Endothelial cell of umbilical vein (primary cell): Measurements from ENCODE around the gene ADAM10. TPM values are rescaled to one million over a fixed set of nuclear protein-coding genes. Genes with fewer than 3 reads are reported as not detected.

Experiments used
- BruUV-seq: library from RNA; stranded (reverse); fragments of 400-500 nt; replicated peaks from 2 replicates; lab custom pipeline; 2021; lab: Mats Ljungman, UMichigan
- CTCF ChIA-PET: fragments of 300-600, 350-600 bp; sonication (Branson Sonifier 250); formaldehyde crosslinking; loops from one replicate; lab custom pipeline; 2021; ENCODE audit warnings: antibody characterized with exemption, inconsistent platforms; lab: Charles Lee
- POLR2A ChIA-PET: fragments of 300-600, 350-600 bp; sonication (Branson Sonifier 250); formaldehyde crosslinking; loops from one replicate; lab custom pipeline; 2021; ENCODE audit warnings: antibody characterized with exemption, inconsistent platforms; lab: Charles Lee
- DNase-seq: peaks from one replicate; pipeline ENCODE4 v3.0.0-alpha.2; 2011; ENCODE audit warnings: low read depth, low spot score
- FAIRE-seq: peaks from 2 replicates; lab custom pipeline; 2011; peaks lifted over from hg19 to GRCh38; lab: Jason Lieb, UNC
- H2AFZ ChIP-seq: 2 replicates; pipeline ENCODE4 v1.6.0; 2012; ENCODE audit warnings: low read depth, low read length, control low read depth, inconsistent platforms
- H3K27ac ChIP-seq: 2 replicates; pipeline ENCODE4 v1.5.1; 2011; ENCODE audit warnings: low read depth, mild to moderate bottlenecking, control low read depth, low read length, moderate library complexity; ENCODE audit not compliant: insufficient read depth
- H3K27me3 ChIP-seq, 2 experiments: 2 replicates each; pipeline versions ENCODE4 v1.6.0 to v1.6.1; 2011; ENCODE audit warnings: low read length in 2 of 2, mixed read lengths in 1 of 2; ENCODE audit not compliant: control insufficient read depth in 2 of 2, insufficient read depth in 2 of 2
- H3K36me3 ChIP-seq, 2 experiments: 2 replicates in 1 of 2; 3 replicates in 1 of 2; pipeline ENCODE4 v1.5.1; 2011; ENCODE audit warnings: low read length in 2 of 2, mild to moderate bottlenecking in 1 of 2, moderate library complexity in 1 of 2; ENCODE audit not compliant: control insufficient read depth in 2 of 2, insufficient read depth in 2 of 2; ENCODE audit errors: extremely low read depth in 1 of 2
- H3K4me1 ChIP-seq: 3 replicates; pipeline ENCODE4 v1.5.1; 2011; ENCODE audit warnings: mild to moderate bottlenecking, low read length; ENCODE audit not compliant: control insufficient read depth, insufficient read depth; ENCODE audit errors: extremely low read depth
- H3K4me2 ChIP-seq: 2 replicates; pipeline ENCODE4 v1.6.1; 2011; ENCODE audit warnings: low read length, control low read depth, mixed read lengths; ENCODE audit not compliant: insufficient read depth
- H3K4me3 ChIP-seq, 3 experiments: fragments of 200-600 bp in 1 of 3; sonication (generic), shearing (Covaris generic) in 1 of 3; replicated peaks in 1 of 3; 2 replicates each; pipeline ENCODE4 v1.5.1; 2011 to 2016; ENCODE audit warnings: control low read depth in 3 of 3, low read length in 3 of 3, mild to moderate bottlenecking in 2 of 3, inconsistent platforms in 1 of 3, low read depth in 1 of 3, moderate library complexity in 1 of 3; ENCODE audit not compliant: insufficient read depth in 1 of 3
- H3K79me2 ChIP-seq: 2 replicates; pipeline ENCODE4 v1.6.0; 2012; ENCODE audit warnings: low read length, inconsistent platforms; ENCODE audit not compliant: control insufficient read depth, insufficient read depth
- H3K9ac ChIP-seq: replicated peaks from 2 replicates; pipeline ENCODE3; 2011; ENCODE audit warnings: low read length, control low read depth; ENCODE audit not compliant: insufficient read depth; ENCODE audit errors: extremely low read depth
- H3K9me1 ChIP-seq: replicated peaks from 3 replicates; pipeline ENCODE4 v1.6.0; 2011; ENCODE audit warnings: mild to moderate bottlenecking, low read length; ENCODE audit not compliant: control insufficient read depth, insufficient read depth; ENCODE audit errors: extremely low read depth
- H3K9me3 ChIP-seq: replicated peaks from 2 replicates; pipeline ENCODE4 v1.5.1; 2012; ENCODE audit warnings: low read length, inconsistent platforms; ENCODE audit not compliant: control insufficient read depth, insufficient read depth
- H4K20me1 ChIP-seq: replicated peaks from 2 replicates; pipeline ENCODE3; 2011; ENCODE audit warnings: mild to moderate bottlenecking, low read length; ENCODE audit not compliant: control insufficient read depth, insufficient read depth; ENCODE audit errors: extremely low read depth
- EZH2 ChIP-seq: IDR thresholded peaks from 2 replicates; pipeline ENCODE4 v1.6.1; 2012; ENCODE audit warnings: borderline replicate concordance, low read depth, mild to moderate bottlenecking, moderate library complexity, low read length, inconsistent platforms; ENCODE audit not compliant: severe bottlenecking
- FOS ChIP-seq: IDR thresholded peaks from 2 replicates; pipeline ENCODE4 v1.6.1; 2011; ENCODE audit warnings: mild to moderate bottlenecking, low read length, moderate library complexity, borderline replicate concordance; ENCODE audit not compliant: insufficient read depth
- GATA2 ChIP-seq: IDR thresholded peaks from 2 replicates; pipeline ENCODE4 v1.7.0; 2011; ENCODE audit warnings: low read depth, mild to moderate bottlenecking, moderate library complexity, mixed read lengths, low read length; ENCODE audit not compliant: insufficient read length, insufficient read depth
- JUN ChIP-seq: IDR thresholded peaks from 2 replicates; pipeline ENCODE4 v1.6.1; 2011; ENCODE audit warnings: borderline replicate concordance, low read depth; ENCODE audit not compliant: insufficient read length, insufficient read depth
- MYC ChIP-seq: IDR thresholded peaks from one replicate; pipeline ENCODE4 v1.6.1; 2011; ENCODE audit warnings: mild to moderate bottlenecking, low read depth, low read length
- POLR2A ChIP-seq: IDR thresholded peaks from 2 replicates; pipeline ENCODE4 v1.6.1; 2012; ENCODE audit warnings: low read depth, mild to moderate bottlenecking, control low read depth, low read length
- POLR2AphosphoS5 ChIP-seq: IDR thresholded peaks from 2 replicates; pipeline ENCODE4 v1.6.1; 2012; ENCODE audit warnings: low read depth, mild to moderate bottlenecking, control low read depth, low read length, moderate library complexity; ENCODE audit not compliant: insufficient read depth
- dilution Hi-C: fragments of 300-500 bp; cut with MboI; formaldehyde crosslinking; loops from one replicate; pipeline ENCODE4 v1.15.0; 2019; ENCODE audit warnings: low sequenced_read_pairs; ENCODE audit not compliant: extremely low pct_ligation_motif_present
- intact Hi-C: fragments of 100-400 bp; cut with micrococcal nuclease; formaldehyde crosslinking; loops from one replicate; pipeline ENCODE4 v1.10.0; 2022
- polyA plus RNA-seq, 4 experiments: library from polyadenylated mRNA; depleted of rRNA in 3 of 4; stranded (reverse) in 3 of 4; unstranded in 1 of 4; fragments of >200 nt; gene quantifications; 2 replicates each; pipeline versions ENCODE4 v1.2.1 to v1.2.3, GENCODE V29; 2011 to 2012; ENCODE audit warnings: missing spikeins in 1 of 4
- total RNA-seq: library from RNA; stranded (reverse); gene quantifications from 2 replicates; pipeline ENCODE4 v1.2.3, GENCODE V29; 2021
- TF ChIP-seq, protein P1 (sequence below): IDR thresholded peaks from 2 replicates; pipeline ENCODE4 v1.6.1; 2011; ENCODE audit not compliant: insufficient read depth, insufficient read length
- TF ChIP-seq, protein P2 (sequence below), 2 donors: IDR thresholded peaks; 1 replicate in 1 of 2; 2 replicates in 1 of 2; pipeline ENCODE4 v1.5.1; 2011; ENCODE audit warnings: low read length in 2 of 2, mild to moderate bottlenecking in 2 of 2, moderate library complexity in 2 of 2, control low read depth in 1 of 2, inconsistent platforms in 1 of 2, low read depth in 1 of 2; ENCODE audit not compliant: insufficient read depth in 1 of 2; ENCODE audit errors: extremely low read depth in 1 of 2

The ADAM10 gene
- total and polyA plus RNA-seq, 2 donors (not counting 3 experiments of a cell fraction or from before 2014, with no cell fraction given) = 91.3 to 203 TPM

DNA sequence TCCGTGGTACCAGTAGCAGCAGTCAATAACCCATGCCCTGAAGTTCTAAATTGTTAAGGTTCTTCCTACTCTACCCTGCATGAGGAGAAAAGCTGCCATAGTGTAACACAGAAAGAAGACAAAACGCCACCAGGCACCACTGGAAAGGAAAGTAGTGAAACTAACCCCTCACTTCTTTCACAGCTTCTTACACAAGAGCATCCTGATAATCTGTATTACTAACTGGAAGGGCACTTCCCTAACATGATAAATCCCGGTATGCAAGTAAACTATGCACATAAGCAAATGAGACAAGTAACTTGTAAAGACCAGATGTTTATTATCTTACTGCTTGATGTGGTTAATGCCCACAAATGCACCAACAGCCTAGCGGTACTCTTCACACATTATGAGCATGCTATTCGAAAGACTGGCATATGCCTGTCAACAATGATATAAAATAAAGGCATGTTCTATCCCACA lies 141.3 kb downstream of the ADAM10 start:
- CTCF ChIA-PET = no interaction called here
- H3K4me2 ChIP-seq = no peak overlapping the region
- no TSS peak for BruUV-seq
- H3K79me2 ChIP-seq = peaks cover 4% of the 10 kb centered on the region
- no peaks in the 10 kb centered on the region for H3K27me3 ChIP-seq
- peaks cover 4% of the 10 kb centered on the region in 2 experiments for H3K36me3 ChIP-seq
- intact Hi-C loops (no loop called here), dilution Hi-C loops (no loop called here)
- DNase-seq (no peak), FAIRE-seq (no peak)
- no peak overlapping the region for H3K27ac ChIP-seq
- no peak overlapping the region for H2AFZ ChIP-seq
- H3K9ac ChIP-seq = no peak overlapping the region
- no peaks in the 10 kb centered on the region for H3K9me1 ChIP-seq
- H3K9me3 ChIP-seq = no peaks in the 10 kb centered on the region
- POLR2A ChIA-PET = no interaction called here
- TF ChIP-seq JUN = no peak
- TF ChIP-seq GATA2 = no peak
- no peak for TF ChIP-seq EZH2
- no peak for TF ChIP-seq MYC
- TF ChIP-seq POLR2A = no peak
- TF ChIP-seq, protein P1, sequence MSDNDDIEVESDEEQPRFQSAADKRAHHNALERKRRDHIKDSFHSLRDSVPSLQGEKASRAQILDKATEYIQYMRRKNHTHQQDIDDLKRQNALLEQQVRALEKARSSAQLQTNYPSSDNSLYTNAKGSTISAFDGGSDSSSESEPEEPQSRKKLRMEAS = no peak
- TF ChIP-seq FOS = no peak
- TF ChIP-seq, protein P2, sequence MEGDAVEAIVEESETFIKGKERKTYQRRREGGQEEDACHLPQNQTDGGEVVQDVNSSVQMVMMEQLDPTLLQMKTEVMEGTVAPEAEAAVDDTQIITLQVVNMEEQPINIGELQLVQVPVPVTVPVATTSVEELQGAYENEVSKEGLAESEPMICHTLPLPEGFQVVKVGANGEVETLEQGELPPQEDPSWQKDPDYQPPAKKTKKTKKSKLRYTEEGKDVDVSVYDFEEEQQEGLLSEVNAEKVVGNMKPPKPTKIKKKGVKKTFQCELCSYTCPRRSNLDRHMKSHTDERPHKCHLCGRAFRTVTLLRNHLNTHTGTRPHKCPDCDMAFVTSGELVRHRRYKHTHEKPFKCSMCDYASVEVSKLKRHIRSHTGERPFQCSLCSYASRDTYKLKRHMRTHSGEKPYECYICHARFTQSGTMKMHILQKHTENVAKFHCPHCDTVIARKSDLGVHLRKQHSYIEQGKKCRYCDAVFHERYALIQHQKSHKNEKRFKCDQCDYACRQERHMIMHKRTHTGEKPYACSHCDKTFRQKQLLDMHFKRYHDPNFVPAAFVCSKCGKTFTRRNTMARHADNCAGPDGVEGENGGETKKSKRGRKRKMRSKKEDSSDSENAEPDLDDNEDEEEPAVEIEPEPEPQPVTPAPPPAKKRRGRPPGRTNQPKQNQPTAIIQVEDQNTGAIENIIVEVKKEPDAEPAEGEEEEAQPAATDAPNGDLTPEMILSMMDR (IDR thresholded peaks at IDR 0.05; ENCODE audit: extremely low read depth in 1 of 2, insufficient read depth in 1 of 2, low read depth in 1 of 2, low read length in 2 of 2) = no peak
- TF ChIP-seq POLR2AphosphoS5 = no peak
- no peaks in the 10 kb centered on the region for H4K20me1 ChIP-seq
- no peak overlapping the region for H3K4me3 ChIP-seq
- no peaks in the 10 kb centered on the region for H3K4me1 ChIP-seq
